SK-MEL-5 (cell line): ENCODE measurements around the gene KSR2. TPM values are rescaled to one million over a fixed set of nuclear protein-coding genes. Genes with fewer than 3 reads are reported as not detected.

Source experiments
- DNase-seq: peaks from one replicate; pipeline ENCODE4 v3.0.0-alpha.2; 2016; ENCODE audit warnings: low read depth, low spot score
- in situ Hi-C: cut with HindIII; loops from 2 replicates; pipeline ENCODE4 v1.10.0; 2016; ENCODE audit warnings: low sequenced_read_pairs, high pct_unique_total_duplicates, low pct_unique_long_range_greater_than_20kb
- total RNA-seq: library from RNA; depleted of rRNA; stranded (reverse); fragments of >200 nt; shearing (Covaris generic); gene quantifications from 2 replicates; pipeline ENCODE4 v1.2.3, GENCODE V29; 2014

The KSR2 gene
- total RNA-seq, 1 experiment from 2014 or later, result 0.03 TPM

DNA sequence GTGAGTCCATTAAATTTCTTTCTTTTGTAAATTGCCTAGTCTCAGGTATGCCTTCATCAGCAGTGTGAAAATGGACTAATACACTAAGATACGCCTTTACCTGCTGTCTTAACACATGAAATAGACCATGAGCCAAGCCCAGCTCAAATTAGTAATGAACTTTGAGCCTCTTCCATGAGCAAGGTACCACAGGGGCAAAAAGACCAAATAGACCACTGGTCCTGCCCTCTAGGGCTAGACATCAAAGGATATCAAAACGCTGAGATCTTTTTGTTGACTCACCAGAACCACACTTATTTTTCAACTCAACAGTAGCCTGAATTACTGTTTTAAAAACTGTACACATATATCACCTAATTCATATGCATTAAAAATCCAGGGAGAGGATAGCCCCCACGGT, 469.9 kb downstream of the KSR2 start:
- in situ Hi-C loops, result no loop called here
- no peak for DNase-seq

DNA sequence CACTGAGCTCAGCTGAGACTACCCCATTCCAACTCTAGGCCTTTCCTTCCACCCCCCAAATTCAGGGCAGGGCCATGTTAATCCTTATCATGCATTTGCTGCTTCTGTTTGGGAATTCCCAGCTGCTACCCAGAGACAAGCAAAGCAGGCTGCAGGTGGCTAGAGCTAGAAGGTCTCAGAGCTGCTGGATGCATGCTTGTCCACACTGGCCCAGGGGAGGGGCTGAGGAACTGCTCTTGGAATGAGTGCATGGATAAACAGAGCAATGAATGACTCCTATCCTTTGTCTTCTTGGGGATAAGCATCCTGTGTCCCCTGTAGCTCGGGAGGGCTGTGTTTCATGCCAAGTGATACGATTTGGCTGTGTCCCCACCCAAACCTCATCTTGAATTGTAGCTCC, 470.5 kb downstream of the KSR2 start:
- in situ Hi-C loops, result no loop called here
- DNase-seq, result no peak

GRCh38 chr12:117497407-117497806, 471.4 kb downstream of the KSR2 start:
- no peak for DNase-seq
- in situ Hi-C loops, result no loop called here

GRCh38 chr12:117494833-117495655, 473.7 kb downstream of the KSR2 start:
- no peak for DNase-seq

DNA sequence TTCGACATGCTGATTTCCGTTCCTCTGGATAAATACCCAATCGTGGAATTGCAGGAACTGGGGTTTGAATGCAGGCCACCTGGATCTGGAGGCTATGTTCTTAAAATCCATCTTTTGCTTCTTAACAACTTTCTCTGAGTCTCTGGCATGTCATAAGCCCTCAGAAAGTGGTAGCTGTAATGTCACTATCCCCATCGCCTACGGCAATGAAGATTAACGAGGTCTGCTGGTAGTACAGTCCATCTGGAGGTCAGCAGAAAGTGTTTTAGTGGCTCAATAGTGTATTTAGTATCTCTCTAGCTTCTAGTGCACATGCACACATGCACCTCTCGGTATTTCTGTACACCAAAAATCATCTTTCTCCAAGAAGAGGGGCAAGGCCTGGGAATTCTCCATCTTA, 477.1 kb downstream of the KSR2 start:
- in situ Hi-C loops, result no loop called here
- no peak for DNase-seq

More at GRCh38 chr12:117494833-117495655, 473.7 kb downstream of the KSR2 start:
- in situ Hi-C loops, result no loop called here

DNA sequence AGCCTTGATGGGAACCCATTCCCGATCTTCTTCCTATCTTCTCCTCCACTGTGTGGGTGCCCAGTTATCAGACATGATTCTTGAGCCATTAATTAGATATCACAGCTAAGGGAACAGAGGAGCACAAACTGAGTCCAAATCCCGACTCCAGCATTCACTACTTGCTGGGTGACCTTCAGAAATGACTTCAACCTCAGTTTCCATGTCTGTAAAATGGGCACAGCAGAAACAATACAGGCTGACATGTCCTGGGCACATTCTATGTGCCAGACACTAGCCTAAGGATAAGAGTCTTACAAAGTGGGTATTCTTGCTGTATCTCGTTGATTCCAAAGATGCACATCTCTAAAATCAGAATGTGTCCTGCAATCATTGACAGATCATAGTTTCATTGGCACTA, 478.7 kb downstream of the KSR2 start:
- in situ Hi-C loops, result no loop called here
- no peak for DNase-seq

DNA sequence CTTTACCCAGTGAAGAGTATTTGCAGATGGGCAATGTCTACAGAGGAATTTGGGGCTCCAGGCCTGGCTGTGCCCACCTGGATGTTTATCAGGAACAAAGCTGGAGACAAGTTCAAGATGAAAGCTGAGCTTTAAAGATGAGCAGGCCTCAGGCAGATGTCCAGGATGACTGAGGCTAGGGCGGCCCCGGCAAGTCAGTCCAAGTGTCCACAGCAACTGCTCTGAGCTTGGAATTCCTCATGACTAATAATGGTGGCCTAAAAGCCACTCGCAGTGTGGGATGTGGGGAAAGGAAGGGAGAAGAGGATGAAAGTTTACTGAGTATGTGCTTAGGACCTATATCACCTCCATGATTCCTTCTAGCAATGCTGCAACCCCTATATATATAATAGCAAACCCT, 479.1 kb downstream of the KSR2 start:
- no peak for DNase-seq

GRCh38 chr12:117486840-117487659, 481.7 kb downstream of the KSR2 start:
- no peak for DNase-seq
- in situ Hi-C loops, result no loop called here

More for the DNA sequence above, 479.1 kb downstream of the KSR2 start:
- in situ Hi-C loops, result no loop called here

DNA sequence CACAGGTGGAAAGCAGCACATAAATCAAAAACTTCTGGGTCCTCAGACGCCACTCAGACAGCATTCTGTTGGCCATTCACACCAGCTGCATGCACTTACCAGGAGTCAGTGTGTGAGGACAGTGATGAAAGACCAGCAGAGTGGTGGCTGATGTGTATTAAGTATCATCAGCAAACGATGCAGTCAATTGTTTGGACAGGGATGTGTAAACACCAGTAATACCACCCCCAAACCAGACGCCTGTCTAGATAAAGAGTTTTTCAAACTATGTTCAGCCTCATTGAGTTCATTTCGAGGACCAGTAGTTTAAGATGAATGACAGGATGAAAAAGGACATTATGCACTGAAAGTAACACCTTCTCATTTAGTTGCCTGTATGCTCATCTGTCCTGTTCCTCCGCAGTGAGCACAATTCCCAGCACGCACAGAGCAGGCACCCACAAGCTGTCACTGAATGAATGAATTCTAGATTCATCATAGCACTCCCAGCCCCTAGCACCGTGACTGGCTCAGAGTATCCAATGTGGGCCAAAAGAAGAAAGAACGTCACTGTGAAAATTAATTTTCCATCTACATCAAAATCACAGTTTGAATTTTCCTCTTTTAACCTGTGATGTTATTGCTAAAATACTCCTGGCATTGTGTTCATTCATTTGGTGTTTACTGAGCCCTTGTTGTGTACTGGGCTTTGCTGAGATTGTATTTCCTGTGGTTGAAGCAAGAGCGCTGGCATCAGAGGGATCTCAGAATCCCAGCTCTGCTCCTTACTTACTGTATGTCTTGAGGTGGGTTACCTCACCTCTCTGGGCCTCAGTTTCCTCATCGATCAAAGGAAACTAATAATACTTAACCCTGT, 482.6 kb downstream of the KSR2 start:
- in situ Hi-C loops, result no loop called here
- DNase-seq, result no peak

GRCh38 chr12:117484901-117485300, 483.9 kb downstream of the KSR2 start:
- in situ Hi-C loops, result no loop called here
- DNase-seq, result no peak

- in situ Hi-C loops, result no loop called here
- DNase-seq, result no peak
Measured at GRCh38 chr12:117483501-117483900, 485.3 kb downstream of the KSR2 start.

- in situ Hi-C loops, result no loop called here
Measured at GRCh38 chr12:117481470-117481869, 487.3 kb downstream of the KSR2 start.

DNA sequence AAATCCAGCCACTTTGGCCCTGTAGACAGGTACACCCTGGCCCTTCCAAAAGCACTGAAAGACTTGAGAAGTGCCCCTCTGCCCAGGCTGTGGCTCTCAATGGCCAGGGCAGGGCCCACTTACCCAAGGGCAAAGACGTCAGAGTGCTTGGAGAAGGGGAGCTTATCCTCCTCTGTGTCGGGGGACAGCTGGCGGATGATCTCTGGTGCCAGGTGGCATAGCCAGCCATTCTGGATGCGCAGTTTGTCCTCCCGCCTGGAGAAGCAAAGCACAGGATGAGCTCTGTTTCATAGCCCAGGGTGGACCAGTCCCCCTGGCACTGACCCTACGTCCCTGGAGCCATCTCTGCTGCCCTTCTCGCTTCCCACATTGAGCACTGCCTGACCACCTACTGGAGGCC, 492.4 kb downstream of the KSR2 start:
- no peak for DNase-seq
- in situ Hi-C loops, result no loop called here

More at GRCh38 chr12:117481470-117481869, 487.3 kb downstream of the KSR2 start:
- DNase-seq, result no peak

GRCh38 chr12:117473856-117474255, 494.9 kb downstream of the KSR2 start:
- no peak for DNase-seq
- in situ Hi-C loops, result no loop called here

- in situ Hi-C loops, result no loop called here
- peak; percentile 47 for DNase-seq
Measured at GRCh38 chr12:117472983-117473382, 495.8 kb downstream of the KSR2 start.

DNA sequence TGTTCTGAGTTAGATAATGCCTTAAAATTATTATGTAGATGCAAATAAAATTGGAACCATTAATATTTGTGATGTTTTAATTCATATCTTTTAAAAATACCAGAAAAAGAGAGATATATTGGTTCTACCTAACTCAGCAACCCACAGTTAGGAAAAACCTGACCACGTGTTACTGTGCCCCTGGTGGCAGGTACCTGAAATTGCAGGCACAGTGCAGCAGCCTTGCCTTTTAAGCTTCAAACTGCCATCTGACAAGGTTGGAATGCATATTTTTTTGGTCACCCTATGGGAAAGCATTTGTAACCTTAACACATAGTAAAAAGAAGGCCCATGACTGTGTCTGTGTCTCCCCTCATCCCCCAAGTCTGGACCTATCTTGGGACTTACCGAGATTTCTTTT, 498.0 kb downstream of the KSR2 start:
- in situ Hi-C loops, result no loop called here
- DNase-seq, result peak; percentile 27

GRCh38 chr12:117469883-117470483, 498.8 kb downstream of the KSR2 start:
- in situ Hi-C loops, result no loop called here

More at GRCh38 chr12:117469883-117470483, 498.8 kb downstream of the KSR2 start:
- no peak for DNase-seq
